Breast epithelium (tissue), 4 donors: ENCODE data around the gene LPP. TPM values are rescaled to one million over a fixed set of nuclear protein-coding genes. Genes with fewer than 3 reads are reported as not detected.

Experiments
- DNase-seq, 2 donors: peaks; one replicate each; pipeline ENCODE4 v3.0.0-alpha.2; 2019; ENCODE audit warnings: low spot score in 2 of 2
- H3K27ac ChIP-seq, 2 donors: fragments of 200-600 bp; sonication (generic) in 1 of 2; one replicate each; pipeline ENCODE4 v1.5.1; 2016 to 2019; ENCODE audit warnings: mild to moderate bottlenecking in 1 of 2
- H3K27me3 ChIP-seq, 2 donors: fragments of 200-600 bp; sonication (generic) in 1 of 2; one replicate each; pipeline versions ENCODE4 v1.5.1 to v1.6.0; 2017 to 2019; ENCODE audit warnings: control low read depth in 1 of 2, mild to moderate bottlenecking in 1 of 2
- H3K36me3 ChIP-seq: fragments of 200-600 bp; one replicate; pipeline ENCODE4 v1.5.1; 2019
- H3K4me1 ChIP-seq, 2 donors: fragments of 200-600 bp; sonication (generic); one replicate each; pipeline ENCODE4 v1.5.1; 2016 to 2019; ENCODE audit warnings: control low read depth in 1 of 2
- H3K4me3 ChIP-seq, 3 donors: fragments of 200-600 bp; sonication (generic); 1 replicate in 2 of 3; 2 replicates in 1 of 3; pipeline ENCODE4 v1.5.1; 2016 to 2019; ENCODE audit warnings: mild to moderate bottlenecking in 3 of 3, moderate library complexity in 2 of 3
- H3K9me3 ChIP-seq, 2 donors: fragments of 200-600 bp; sonication (generic) in 1 of 2; one replicate each; pipeline ENCODE4 v1.5.1; 2016 to 2019; ENCODE audit warnings: control low read depth in 1 of 2
- POLR2A ChIP-seq: fragments of 450-650 bp; IDR thresholded peaks from one replicate; pipeline ENCODE4 v1.6.1; 2016; ENCODE audit warnings: antibody characterized with exemption, mild to moderate bottlenecking, moderate library complexity
- POLR2AphosphoS5 ChIP-seq, 3 donors: sonication (generic); formaldehyde crosslinking; IDR thresholded peaks; one replicate each; pipeline ENCODE4 v1.6.1; 2017; ENCODE audit warnings: antibody characterized with exemption in 3 of 3
- intact Hi-C: fragments of 100-400 bp; cut with DNase I; formaldehyde crosslinking; loops from one replicate; pipeline ENCODE4 v1.15.1; 2023; ENCODE audit warnings: low total_unique reads
- total RNA-seq, 3 donors: library from RNA; depleted of rRNA; stranded (reverse); fragments of >200 nt; gene quantifications; one replicate each; pipeline ENCODE4 v1.1.0, GENCODE V29; 2016
- TF ChIP-seq, protein P1 (sequence below), 3 donors: fragments of 450-650 bp; IDR thresholded peaks; one replicate each; pipeline ENCODE4 v1.5.1; 2016 to 2017; ENCODE audit warnings: antibody characterized with exemption in 3 of 3, mild to moderate bottlenecking in 3 of 3, moderate library complexity in 3 of 3

LPP gene
- total RNA-seq, 3 donors from 2014 or later: 135 to 183 (median 147) TPM

DNA sequence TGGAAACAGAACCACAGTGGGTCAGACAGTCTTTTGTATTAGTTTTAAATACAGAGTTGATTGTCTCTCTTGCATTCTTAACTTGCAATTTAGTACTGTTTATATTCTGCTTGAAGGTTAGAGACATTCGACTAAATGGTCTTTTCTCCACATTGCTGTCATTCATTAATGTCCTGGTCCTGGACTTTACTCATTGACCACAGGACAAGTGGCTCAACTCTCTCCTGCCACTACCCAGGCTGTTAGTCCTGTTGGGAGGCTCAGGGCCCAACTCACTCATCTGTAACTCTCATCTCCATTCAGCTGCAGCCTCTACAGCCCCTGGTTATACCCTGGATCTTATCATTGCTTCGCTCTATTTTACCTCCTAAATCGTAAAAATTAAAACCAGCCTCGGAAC, 427.4 kb downstream of the LPP start:
- intact Hi-C loops: no loop called here
- H3K4me3 ChIP-seq: no peak overlapping the region
- H3K4me1 ChIP-seq: peaks cover 0 to 3% of the 10 kb centered on the region in 2 donors
- H3K27ac ChIP-seq: peak overlapping the region in 1 of 2 donors; percentile 11
- no peaks in the 10 kb centered on the region for H3K36me3 ChIP-seq
- TF ChIP-seq, protein P1, sequence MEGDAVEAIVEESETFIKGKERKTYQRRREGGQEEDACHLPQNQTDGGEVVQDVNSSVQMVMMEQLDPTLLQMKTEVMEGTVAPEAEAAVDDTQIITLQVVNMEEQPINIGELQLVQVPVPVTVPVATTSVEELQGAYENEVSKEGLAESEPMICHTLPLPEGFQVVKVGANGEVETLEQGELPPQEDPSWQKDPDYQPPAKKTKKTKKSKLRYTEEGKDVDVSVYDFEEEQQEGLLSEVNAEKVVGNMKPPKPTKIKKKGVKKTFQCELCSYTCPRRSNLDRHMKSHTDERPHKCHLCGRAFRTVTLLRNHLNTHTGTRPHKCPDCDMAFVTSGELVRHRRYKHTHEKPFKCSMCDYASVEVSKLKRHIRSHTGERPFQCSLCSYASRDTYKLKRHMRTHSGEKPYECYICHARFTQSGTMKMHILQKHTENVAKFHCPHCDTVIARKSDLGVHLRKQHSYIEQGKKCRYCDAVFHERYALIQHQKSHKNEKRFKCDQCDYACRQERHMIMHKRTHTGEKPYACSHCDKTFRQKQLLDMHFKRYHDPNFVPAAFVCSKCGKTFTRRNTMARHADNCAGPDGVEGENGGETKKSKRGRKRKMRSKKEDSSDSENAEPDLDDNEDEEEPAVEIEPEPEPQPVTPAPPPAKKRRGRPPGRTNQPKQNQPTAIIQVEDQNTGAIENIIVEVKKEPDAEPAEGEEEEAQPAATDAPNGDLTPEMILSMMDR (IDR thresholded peaks at IDR 0.05): no peak
- TF ChIP-seq POLR2AphosphoS5 (IDR thresholded peaks at IDR 0.05) (no peak), POLR2A (no peak)
- no peak for DNase-seq
- no peaks in the 10 kb centered on the region for H3K27me3 ChIP-seq
- H3K9me3 ChIP-seq: no peaks in the 10 kb centered on the region

DNA sequence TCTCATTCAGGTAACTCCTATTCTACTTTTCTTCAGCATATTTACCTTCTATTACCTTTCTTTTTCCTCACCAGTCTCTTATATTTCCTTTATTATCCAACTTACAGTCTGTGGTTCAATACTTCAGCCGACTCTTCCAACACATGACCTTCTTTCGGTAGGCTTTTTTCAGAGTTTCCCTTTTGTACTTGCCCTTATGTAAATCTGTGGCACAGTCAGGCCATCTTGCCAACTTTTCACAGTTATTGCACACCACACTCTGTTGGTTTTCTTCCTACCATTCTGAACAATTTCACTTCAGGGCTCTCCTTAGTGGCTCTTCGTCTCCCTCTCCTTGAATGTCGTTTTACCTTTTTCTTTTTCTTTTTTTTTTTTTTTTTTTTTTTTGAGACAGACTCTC, 427.8 kb downstream of the LPP start:
- Histone ChIP-seq H3K27ac (peak overlapping the region in 1 of 2 donors; percentile 11), H3K9me3 (no peaks in the 10 kb centered on the region), H3K36me3 (no peaks in the 10 kb centered on the region), H3K27me3 (no peaks in the 10 kb centered on the region), H3K4me3 (no peak overlapping the region), H3K4me1 (peaks cover 0 to 3% of the 10 kb centered on the region in 2 donors)
- TF ChIP-seq POLR2A: no peak
- TF ChIP-seq, protein P1 (IDR thresholded peaks at IDR 0.05): no peak
- TF ChIP-seq POLR2AphosphoS5 (IDR thresholded peaks at IDR 0.05): no peak
- no peak for DNase-seq
- intact Hi-C loops: no loop called here

DNA sequence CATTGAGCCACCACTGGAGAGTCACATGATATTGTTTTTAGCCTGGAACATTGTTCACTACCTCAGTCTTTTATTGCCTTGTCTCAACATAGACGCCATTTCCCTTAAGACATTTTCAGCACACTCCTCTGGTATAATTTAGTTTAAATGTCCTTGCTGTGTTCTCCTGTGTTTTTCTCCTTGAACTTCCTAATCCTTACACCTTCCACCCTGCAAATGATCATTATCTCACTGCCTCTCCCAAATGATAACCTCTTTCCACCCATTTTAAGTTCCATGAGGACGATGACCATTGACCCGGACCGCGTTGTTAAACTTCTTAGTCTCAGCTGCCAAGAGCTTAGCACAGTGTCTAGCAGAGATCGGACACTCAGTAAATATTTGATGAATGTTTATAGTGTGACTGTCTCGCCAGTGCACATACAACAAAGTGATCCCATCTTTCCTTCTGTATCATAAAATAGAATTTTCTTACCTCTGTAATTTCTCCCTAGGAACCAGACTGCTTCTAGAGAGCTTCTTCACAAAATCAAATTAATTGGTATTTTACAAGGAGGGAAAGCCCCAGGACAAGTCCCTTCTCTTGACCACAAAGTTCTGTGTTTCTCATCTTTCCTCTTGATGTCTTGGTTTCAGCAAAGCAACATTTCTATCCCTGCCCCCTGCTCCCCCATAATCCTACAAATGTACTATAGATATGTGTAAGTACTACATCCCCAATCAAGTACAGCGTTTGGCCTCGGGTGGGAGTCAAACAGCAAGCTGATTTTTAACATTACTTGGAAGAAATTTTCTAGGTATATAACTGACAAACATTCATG, 429.6 kb downstream of the LPP start:
- H3K36me3 ChIP-seq: no peaks in the 10 kb centered on the region
- intact Hi-C loops: no loop called here
- H3K4me1 ChIP-seq: peaks cover 0 to 3% of the 10 kb centered on the region in 2 donors
- no peaks in the 10 kb centered on the region for H3K27me3 ChIP-seq
- H3K4me3 ChIP-seq: no peak overlapping the region
- H3K9me3 ChIP-seq: no peaks in the 10 kb centered on the region
- DNase-seq: no peak
- TF ChIP-seq, protein P1 (IDR thresholded peaks at IDR 0.05): no peak
- TF ChIP-seq POLR2A (no peak), POLR2AphosphoS5 (IDR thresholded peaks at IDR 0.05) (no peak)
- peak overlapping the region in 1 of 2 donors; percentile 19 for H3K27ac ChIP-seq

DNA sequence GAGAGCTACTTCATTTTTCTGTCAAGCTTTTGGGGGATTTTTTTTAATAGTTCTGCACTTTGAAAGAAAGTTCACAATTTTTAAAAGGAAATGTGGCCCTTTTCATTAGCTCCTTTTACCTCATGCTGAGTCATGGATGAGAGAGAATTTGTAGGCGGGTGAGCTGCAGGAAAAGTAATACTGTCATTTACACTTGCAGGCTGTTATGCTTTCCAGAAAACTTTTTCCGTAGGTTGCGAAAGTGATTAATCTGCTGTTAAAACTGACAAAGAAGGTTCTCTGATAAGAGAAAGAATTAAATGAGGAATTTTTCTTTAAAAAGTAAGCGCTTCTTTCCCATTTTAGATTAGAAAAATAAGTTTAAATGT, 430.2 kb downstream of the LPP start:
- Histone ChIP-seq H3K9me3 (no peaks in the 10 kb centered on the region), H3K27me3 (no peaks in the 10 kb centered on the region), H3K4me3 (no peak overlapping the region), H3K36me3 (no peaks in the 10 kb centered on the region), H3K4me1 (peaks cover 0 to 3% of the 10 kb centered on the region in 2 donors), H3K27ac (no peak overlapping the region)
- intact Hi-C loops: no loop called here
- TF ChIP-seq POLR2A (no peak), POLR2AphosphoS5 (IDR thresholded peaks at IDR 0.05) (no peak)
- TF ChIP-seq, protein P1 (IDR thresholded peaks at IDR 0.05): no peak
- DNase-seq: no peak

DNA sequence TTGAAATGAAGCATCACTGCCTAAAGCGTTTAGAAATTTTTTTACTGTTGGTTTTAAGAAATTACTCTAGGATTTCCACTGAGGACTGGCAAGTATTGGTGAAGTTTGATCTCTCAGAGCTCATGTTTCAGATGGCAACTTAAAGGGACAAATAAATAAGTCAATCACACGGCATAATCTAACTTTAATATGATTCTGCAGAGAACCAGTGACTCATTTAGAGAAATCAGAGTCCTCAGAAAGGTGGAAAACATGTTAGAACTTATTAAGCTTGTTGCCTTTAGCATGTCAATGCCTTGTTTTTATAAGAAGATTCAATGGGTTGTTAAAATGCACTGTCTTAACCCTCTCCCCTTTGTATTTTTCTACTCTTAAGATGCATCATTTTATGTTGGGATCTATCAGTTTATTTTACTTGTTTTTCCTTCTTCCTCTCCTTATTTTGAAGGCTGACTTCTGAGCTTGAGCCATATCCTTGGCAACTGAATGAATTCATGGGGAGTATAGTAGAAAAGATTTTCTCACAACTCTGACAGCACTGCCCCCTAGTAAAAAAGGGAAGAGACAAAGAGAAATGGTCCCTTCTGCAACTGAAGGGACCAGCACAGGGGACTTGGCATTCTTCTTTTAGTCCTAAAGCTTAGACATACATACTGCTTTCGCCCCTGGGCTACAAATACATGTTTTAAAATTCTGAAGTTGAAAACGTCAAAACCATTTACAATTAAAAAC, 431.2 kb downstream of the LPP start:
- Histone ChIP-seq H3K4me3 (no peak overlapping the region), H3K27ac (peak overlapping the region in 1 of 2 donors; percentile 7), H3K27me3 (no peaks in the 10 kb centered on the region), H3K9me3 (no peaks in the 10 kb centered on the region), H3K4me1 (peaks cover 0 to 3% of the 10 kb centered on the region in 2 donors), H3K36me3 (no peaks in the 10 kb centered on the region)
- TF ChIP-seq POLR2A: no peak
- DNase-seq: no peak
- intact Hi-C loops: no loop called here
